WTC11 (cell line): Measurements from ENCODE around the gene TDRKH.

Experiments used
- ESRRA ChIP-seq: sonication (generic); formaldehyde crosslinking; IDR thresholded peaks from 2 replicates; pipeline ENCODE4 v1.8.1; 2022; ENCODE audit warnings: mild to moderate bottlenecking, missing genetic modification reagents, borderline replicate concordance
- ETV6 ChIP-seq: sonication (generic); formaldehyde crosslinking; IDR thresholded peaks from 2 replicates; pipeline ENCODE4 v1.8.1; 2022; ENCODE audit warnings: mild to moderate bottlenecking, missing genetic modification reagents
- MYBL2 ChIP-seq: sonication (generic); formaldehyde crosslinking; IDR thresholded peaks from 2 replicates; pipeline ENCODE4 v1.8.1; 2023; ENCODE audit warnings: mild to moderate bottlenecking, moderate library complexity, missing genetic modification reagents
- TEAD4 ChIP-seq: sonication (generic); formaldehyde crosslinking; IDR thresholded peaks from 2 replicates; pipeline ENCODE4 v1.8.0; 2022; ENCODE audit warnings: mild to moderate bottlenecking, missing genetic modification reagents
- TF ChIP-seq, protein P1 (sequence below): sonication (generic); formaldehyde crosslinking; IDR thresholded peaks from 2 replicates; pipeline ENCODE4 v1.8.0; 2022; ENCODE audit warnings: mild to moderate bottlenecking, missing genetic modification reagents
- TF ChIP-seq, protein P2 (sequence below): sonication (generic); formaldehyde crosslinking; conservative IDR thresholded peaks from 2 replicates; pipeline ENCODE4 v1.8.1; 2023; ENCODE audit warnings: mild to moderate bottlenecking, low read depth, missing genetic modification reagents, moderate library complexity
- TF ChIP-seq, protein P3 (sequence below): sonication (generic); formaldehyde crosslinking; IDR thresholded peaks from 2 replicates; pipeline ENCODE4 v1.8.0; 2022; ENCODE audit warnings: mild to moderate bottlenecking, missing genetic modification reagents
- TF ChIP-seq, protein P4 (sequence below): sonication (generic); formaldehyde crosslinking; IDR thresholded peaks from 2 replicates; pipeline ENCODE4 v1.8.1; 2023; ENCODE audit warnings: mild to moderate bottlenecking, missing genetic modification reagents, borderline replicate concordance

DNA sequence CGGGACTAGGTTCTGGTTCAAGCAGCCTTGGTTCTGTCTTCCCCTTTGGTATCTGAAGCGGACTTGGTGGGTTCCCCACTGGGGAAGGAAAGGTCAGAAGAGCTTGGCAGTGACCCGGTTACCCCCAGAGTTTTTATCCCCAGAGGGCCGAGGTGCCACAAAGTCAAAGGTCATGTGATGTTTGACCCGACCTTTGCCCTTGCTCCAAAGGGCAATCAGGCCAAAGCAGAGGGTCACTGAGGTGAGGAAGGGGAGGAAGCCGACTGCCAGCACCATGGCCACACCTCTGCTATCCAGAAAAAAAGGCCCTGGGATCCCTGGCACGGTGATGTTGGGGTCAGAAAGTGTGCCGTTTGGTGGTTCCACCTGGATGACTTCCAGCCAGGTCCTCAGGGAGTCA is 10.5 kb upstream of the TDRKH start:
- TF ChIP-seq MYBL2 (CRISPR knock-in tag) (no peak), TEAD4 (no peak), ETV6 (CRISPR knock-in tag) (no peak), ESRRA (no peak)
- TF ChIP-seq, protein P1, sequence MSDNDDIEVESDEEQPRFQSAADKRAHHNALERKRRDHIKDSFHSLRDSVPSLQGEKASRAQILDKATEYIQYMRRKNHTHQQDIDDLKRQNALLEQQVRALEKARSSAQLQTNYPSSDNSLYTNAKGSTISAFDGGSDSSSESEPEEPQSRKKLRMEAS = no peak
- TF ChIP-seq, protein P2, sequence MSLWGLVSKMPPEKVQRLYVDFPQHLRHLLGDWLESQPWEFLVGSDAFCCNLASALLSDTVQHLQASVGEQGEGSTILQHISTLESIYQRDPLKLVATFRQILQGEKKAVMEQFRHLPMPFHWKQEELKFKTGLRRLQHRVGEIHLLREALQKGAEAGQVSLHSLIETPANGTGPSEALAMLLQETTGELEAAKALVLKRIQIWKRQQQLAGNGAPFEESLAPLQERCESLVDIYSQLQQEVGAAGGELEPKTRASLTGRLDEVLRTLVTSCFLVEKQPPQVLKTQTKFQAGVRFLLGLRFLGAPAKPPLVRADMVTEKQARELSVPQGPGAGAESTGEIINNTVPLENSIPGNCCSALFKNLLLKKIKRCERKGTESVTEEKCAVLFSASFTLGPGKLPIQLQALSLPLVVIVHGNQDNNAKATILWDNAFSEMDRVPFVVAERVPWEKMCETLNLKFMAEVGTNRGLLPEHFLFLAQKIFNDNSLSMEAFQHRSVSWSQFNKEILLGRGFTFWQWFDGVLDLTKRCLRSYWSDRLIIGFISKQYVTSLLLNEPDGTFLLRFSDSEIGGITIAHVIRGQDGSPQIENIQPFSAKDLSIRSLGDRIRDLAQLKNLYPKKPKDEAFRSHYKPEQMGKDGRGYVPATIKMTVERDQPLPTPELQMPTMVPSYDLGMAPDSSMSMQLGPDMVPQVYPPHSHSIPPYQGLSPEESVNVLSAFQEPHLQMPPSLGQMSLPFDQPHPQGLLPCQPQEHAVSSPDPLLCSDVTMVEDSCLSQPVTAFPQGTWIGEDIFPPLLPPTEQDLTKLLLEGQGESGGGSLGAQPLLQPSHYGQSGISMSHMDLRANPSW (CRISPR knock-in tag) = no peak
- TF ChIP-seq, protein P3, sequence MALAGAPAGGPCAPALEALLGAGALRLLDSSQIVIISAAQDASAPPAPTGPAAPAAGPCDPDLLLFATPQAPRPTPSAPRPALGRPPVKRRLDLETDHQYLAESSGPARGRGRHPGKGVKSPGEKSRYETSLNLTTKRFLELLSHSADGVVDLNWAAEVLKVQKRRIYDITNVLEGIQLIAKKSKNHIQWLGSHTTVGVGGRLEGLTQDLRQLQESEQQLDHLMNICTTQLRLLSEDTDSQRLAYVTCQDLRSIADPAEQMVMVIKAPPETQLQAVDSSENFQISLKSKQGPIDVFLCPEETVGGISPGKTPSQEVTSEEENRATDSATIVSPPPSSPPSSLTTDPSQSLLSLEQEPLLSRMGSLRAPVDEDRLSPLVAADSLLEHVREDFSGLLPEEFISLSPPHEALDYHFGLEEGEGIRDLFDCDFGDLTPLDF (CRISPR knock-in tag) = no peak
- TF ChIP-seq, protein P4, sequence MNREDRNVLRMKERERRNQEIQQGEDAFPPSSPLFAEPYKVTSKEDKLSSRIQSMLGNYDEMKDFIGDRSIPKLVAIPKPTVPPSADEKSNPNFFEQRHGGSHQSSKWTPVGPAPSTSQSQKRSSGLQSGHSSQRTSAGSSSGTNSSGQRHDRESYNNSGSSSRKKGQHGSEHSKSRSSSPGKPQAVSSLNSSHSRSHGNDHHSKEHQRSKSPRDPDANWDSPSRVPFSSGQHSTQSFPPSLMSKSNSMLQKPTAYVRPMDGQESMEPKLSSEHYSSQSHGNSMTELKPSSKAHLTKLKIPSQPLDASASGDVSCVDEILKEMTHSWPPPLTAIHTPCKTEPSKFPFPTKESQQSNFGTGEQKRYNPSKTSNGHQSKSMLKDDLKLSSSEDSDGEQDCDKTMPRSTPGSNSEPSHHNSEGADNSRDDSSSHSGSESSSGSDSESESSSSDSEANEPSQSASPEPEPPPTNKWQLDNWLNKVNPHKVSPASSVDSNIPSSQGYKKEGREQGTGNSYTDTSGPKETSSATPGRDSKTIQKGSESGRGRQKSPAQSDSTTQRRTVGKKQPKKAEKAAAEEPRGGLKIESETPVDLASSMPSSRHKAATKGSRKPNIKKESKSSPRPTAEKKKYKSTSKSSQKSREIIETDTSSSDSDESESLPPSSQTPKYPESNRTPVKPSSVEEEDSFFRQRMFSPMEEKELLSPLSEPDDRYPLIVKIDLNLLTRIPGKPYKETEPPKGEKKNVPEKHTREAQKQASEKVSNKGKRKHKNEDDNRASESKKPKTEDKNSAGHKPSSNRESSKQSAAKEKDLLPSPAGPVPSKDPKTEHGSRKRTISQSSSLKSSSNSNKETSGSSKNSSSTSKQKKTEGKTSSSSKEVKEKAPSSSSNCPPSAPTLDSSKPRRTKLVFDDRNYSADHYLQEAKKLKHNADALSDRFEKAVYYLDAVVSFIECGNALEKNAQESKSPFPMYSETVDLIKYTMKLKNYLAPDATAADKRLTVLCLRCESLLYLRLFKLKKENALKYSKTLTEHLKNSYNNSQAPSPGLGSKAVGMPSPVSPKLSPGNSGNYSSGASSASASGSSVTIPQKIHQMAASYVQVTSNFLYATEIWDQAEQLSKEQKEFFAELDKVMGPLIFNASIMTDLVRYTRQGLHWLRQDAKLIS (CRISPR knock-in tag) = no peak
